ENCODE data around the gene GREB1L.

Gene GREB1L

DNA sequence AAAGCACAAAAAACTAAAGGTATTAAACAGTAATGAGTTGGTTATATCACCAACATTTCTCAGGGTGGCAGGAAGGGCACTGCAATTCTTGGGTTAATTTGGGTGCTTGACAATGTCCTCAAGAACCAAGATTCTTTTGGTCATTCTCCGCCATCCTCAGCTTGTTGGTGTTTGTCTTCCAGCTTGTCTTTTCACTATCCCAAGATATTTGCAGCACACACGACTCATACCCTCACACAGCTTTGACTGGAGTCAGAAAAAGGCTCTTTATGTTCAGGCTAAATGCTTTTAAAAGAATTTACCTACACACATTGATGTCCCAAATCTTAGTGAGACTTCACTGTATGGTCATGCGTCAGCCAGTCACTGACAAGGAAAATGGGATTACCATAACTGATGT is 12.5 kb downstream of the GREB1L start:
- TF ChIP-seq, protein P1, sequence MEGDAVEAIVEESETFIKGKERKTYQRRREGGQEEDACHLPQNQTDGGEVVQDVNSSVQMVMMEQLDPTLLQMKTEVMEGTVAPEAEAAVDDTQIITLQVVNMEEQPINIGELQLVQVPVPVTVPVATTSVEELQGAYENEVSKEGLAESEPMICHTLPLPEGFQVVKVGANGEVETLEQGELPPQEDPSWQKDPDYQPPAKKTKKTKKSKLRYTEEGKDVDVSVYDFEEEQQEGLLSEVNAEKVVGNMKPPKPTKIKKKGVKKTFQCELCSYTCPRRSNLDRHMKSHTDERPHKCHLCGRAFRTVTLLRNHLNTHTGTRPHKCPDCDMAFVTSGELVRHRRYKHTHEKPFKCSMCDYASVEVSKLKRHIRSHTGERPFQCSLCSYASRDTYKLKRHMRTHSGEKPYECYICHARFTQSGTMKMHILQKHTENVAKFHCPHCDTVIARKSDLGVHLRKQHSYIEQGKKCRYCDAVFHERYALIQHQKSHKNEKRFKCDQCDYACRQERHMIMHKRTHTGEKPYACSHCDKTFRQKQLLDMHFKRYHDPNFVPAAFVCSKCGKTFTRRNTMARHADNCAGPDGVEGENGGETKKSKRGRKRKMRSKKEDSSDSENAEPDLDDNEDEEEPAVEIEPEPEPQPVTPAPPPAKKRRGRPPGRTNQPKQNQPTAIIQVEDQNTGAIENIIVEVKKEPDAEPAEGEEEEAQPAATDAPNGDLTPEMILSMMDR (conservative IDR thresholded peaks at IDR 0.05), result no peak
- H3K27ac ChIP-seq, result no peak overlapping the region

DNA sequence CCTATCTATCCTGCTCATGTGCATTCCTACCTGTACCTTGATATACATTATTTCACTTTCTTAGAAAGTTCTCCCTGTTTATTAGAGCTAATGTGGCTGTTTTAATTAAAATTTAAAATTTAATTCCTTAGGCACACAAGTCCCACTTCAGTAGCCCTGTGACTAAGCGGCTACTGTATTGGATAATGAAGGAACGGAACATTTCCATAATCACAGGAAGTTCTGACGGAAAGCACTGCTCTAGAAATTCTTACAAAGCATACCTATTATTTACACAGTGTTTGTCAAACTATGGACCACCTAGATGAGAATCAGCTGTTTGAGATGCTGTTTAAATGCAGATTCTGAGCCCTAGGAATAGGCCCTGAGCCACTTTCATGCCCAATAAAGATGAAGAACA is 13.2 kb downstream of the GREB1L start:
- TF ChIP-seq, protein P1 (conservative IDR thresholded peaks at IDR 0.05), result no peak
- no peak overlapping the region for H3K27ac ChIP-seq

DNA sequence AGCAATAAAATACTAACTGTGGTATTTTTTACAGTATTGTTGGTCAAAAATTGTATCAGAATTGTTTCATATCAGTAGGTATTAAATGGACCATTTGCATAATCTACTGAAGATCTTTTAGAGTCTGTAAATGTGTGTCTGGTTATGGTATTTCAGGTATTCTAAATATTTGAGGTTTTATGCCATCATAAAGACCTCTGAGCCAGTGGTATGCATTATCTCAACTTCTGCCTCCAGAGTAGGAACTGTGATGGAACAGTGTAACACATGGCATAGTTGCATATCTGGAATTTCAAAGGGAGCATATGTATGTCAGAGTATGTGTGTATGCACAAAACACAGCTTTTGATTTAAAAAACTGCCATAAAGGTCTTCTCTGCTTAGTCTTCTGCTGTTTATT is 15.4 kb downstream of the GREB1L start:
- TF ChIP-seq, protein P1 (conservative IDR thresholded peaks at IDR 0.05), result no peak
- H3K27ac ChIP-seq, result no peak overlapping the region

DNA sequence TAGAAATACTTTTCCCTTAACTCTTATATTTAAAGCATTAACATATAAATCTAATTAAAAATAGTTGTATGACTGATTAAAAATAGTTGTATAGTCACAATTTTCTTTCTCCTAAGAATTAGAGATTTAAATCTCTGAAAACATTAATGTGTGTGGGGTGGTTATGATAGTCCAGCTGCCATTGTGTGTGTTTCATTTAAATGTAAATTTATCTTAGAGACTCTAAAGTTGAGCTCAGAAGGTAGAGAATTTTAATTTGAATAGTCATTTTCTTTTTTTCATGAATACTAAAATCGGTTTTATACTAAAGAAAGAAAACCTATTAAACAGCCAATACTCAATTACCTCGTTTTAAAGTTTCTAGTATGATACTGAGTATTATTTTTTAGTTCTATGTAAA is 18.6 kb downstream of the GREB1L start:
- H3K27ac ChIP-seq, result no peak overlapping the region
- TF ChIP-seq, protein P1 (conservative IDR thresholded peaks at IDR 0.05), result no peak

DNA sequence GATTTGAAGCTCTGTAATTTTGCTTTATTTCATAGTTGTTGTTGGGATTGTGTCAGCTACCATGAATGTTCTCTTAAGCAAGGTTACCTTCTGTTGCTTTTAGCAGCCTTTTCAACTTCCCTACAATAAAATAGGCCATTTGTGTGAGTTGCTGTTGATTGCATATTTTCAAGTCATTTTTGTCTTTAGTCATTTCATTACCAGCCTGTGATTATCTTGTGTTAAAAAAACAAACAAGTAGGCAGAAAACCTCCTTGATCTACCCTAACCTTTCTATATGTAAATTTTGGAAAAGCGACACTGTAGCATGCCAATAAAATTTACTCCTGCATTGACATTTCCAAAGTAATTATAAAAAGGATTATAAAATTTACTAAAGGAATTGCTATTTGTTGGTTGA is 19.3 kb downstream of the GREB1L start:
- H3K27ac ChIP-seq, result no peak overlapping the region
- TF ChIP-seq, protein P1 (conservative IDR thresholded peaks at IDR 0.05), result no peak

DNA sequence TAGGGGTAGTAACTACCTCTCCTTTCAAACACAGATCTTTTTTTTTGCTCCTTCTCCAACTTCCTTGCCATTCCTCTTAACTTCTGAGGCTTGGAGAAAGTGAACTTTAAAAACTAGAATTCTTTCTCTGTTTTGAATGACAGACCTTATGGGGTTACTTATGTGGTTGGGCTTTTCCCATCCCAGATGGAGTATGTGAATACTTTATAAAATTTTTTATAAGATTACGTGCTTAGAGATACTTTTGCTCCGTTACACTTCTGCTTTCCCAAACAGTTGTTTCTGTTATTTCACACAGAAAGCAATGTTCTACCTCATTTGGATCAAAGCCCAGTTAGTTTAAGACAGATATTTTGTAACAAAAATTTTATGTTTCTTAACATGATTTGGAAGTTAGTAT is 20.2 kb downstream of the GREB1L start:
- TF ChIP-seq, protein P1 (conservative IDR thresholded peaks at IDR 0.05), result no peak
- H3K27ac ChIP-seq, result no peak overlapping the region

DNA sequence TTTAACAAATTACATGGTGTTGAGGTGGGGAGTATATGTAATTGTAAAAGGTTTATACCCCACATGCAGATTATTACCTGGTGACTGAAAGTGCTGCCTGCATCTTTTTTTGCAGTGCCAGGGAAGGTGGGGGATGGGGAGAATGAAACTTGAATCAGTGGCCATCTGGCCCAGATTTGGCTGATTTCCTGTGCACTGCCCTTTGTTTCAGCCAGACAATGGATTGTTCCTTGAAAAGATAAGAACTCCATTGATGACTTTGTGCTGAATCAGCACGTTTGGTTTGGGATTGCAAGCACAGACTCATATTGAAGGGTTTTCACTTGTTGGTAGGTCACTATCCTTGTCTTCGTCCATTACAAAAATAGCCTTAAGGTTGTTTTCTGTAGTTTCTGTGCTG is 20.9 kb downstream of the GREB1L start:
- TF ChIP-seq, protein P1 (conservative IDR thresholded peaks at IDR 0.05), result no peak
- no peak overlapping the region for H3K27ac ChIP-seq

DNA sequence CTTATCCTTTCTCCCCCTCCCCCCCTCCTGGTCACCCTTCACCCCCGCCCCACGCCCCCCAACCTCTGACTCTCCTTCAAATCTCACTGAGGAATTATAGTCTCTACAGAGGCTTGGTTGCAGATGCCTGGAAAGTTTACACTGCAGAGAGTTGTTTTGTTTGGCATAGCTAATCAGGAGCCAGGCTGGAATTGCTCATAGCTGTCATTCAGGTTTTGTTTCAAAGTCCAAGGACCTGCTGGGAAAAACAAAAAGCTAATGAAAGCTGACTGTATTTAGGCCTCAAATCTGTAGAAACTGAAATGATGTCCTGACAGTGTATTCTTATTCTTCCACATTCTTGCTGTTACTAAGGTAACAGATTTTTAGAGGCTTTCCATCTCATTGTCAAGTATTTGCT is 22.6 kb downstream of the GREB1L start:
- TF ChIP-seq, protein P1 (conservative IDR thresholded peaks at IDR 0.05), result no peak
- peak overlapping the region; percentile 52 for H3K27ac ChIP-seq

All from VCaP (cell line).